Testis (tissue), 3 donors: ENCODE data around the gene NTF4. TPM values are rescaled to one million over a fixed set of nuclear protein-coding genes. Genes with fewer than 3 reads are reported as not detected.
"Not testable (repeated sequence)": the region's sequence is repeated elsewhere in the genome, so short reads cannot be mapped to it uniquely, and the experiment has no call there.

ENCODE experiments used
- DNase-seq: peaks from one replicate; pipeline ENCODE4 v3.0.0-alpha.2; 2019
- H3K27ac ChIP-seq, 2 donors: fragments of 200-600 bp; sonication (generic); one replicate each; pipeline ENCODE4 v1.5.1; 2019
- H3K27me3 ChIP-seq: fragments of 200-600 bp; sonication (generic); one replicate; pipeline ENCODE4 v1.5.1; 2019
- H3K36me3 ChIP-seq: fragments of 200-600 bp; sonication (generic); one replicate; pipeline ENCODE4 v1.5.1; 2017; ENCODE audit warnings: low read depth; ENCODE audit errors: missing control alignments
- H3K4me1 ChIP-seq: fragments of 200-600 bp; sonication (generic); one replicate; pipeline ENCODE4 v1.5.1; 2019
- H3K4me3 ChIP-seq, 2 donors: fragments of 200-600 bp; sonication (generic); one replicate each; pipeline ENCODE4 v1.5.1; 2017 to 2019
- H3K9me3 ChIP-seq: fragments of 200-600 bp; sonication (generic); one replicate; pipeline ENCODE4 v1.5.1; 2017
- POLR2A ChIP-seq: fragments of 450-650 bp; IDR thresholded peaks from one replicate; pipeline ENCODE4 v1.6.1; 2017; ENCODE audit warnings: antibody characterized with exemption, mild to moderate bottlenecking, moderate library complexity
- WGBS, 2 donors: methylation state at CpG; one replicate each; pipeline ENCODE4 v1.1.5; 2018; 5-methylcytosine and 5-hydroxymethylcytosine counted together
- intact Hi-C: fragments of 100-400 bp; cut with DNase I; formaldehyde crosslinking; loops from one replicate; pipeline ENCODE4 v1.15.1; 2023; ENCODE audit warnings: low total_unique reads
- polyA plus RNA-seq: library from polyadenylated mRNA; stranded (reverse); fragments of 350-450 nt; fragmentation: Illumina TruSeq; extraction: RNeasy Lipid Tissue Mini Kit (QIAGEN cat#74804); gene quantifications from one replicate; pipeline ENCODE4 v1.2.3, GENCODE V29; 2014; ENCODE audit warnings: low read depth, low replicate concordance; ENCODE audit not compliant: insufficient read depth
- total RNA-seq, 2 donors: library from RNA; depleted of rRNA; stranded (reverse); fragments of >200 nt; gene quantifications; one replicate each; pipeline ENCODE4 v1.2.3, GENCODE V29; 2016
- TF ChIP-seq, protein P1 (sequence below), 3 experiments: fragments of 450-650 bp in 2 of 3; fragments of 200-600 bp in 1 of 3; sonication (generic) in 1 of 3; IDR thresholded peaks; one replicate each; pipeline ENCODE4 v1.5.1; 2016 to 2019; ENCODE audit warnings: antibody characterized with exemption in 3 of 3, mild to moderate bottlenecking in 2 of 3, moderate library complexity in 1 of 3

NTF4 gene
- total and polyA plus RNA-seq, 3 donors from 2014 or later = 0.31 to 0.55 (median 0.49) TPM

DNA sequence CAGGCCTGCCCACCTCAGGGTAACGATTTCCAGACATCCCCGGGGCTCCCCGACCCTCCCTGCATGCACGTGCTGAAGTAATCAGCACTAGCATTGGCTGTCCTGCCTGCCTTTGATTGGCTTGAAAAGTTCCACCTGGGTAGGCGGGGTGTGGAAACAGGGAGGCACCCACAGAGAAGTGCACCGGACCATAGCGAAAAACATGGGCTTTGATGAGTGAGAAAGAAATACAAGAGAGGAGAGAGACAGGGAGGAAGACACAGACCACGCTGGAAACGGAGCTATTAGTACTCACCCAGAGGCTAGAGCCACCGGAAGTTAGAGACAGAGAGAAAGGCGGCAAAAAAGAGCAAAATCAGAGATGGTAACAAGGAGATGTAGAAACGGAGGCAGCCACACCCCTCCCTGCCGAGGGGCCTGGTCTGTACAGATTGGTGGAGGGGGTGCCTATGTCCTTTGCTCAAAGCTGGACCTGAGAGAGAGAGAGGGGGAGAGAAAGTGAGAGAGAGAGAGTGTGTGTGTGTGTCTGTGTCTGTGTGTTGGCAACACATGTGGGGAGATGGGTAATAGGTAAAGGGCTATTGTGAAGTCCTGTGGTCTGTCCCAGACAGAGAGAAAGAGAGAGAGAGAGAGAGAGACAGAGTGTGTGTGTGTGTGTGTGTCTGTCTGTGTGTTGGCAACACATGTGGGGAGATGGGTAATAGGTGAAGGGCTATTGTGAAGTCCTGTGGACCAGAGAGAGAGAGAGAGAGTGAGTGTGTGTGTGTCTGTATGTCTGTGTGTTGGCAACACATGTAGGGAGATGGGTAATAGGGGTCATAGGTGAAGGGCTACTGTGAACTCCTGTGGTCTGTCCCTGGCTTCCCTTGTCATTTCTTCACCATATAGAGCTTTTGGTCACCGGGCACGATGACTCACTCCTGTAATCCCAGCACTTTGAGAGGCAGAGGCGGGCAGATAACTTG, 43.4 kb downstream of the NTF4 start:
- Histone ChIP-seq H3K27me3 (no peaks in the 10 kb centered on the region), H3K27ac (no peak overlapping the region), H3K9me3 (no peaks in the 10 kb centered on the region), H3K36me3 (no peaks in the 10 kb centered on the region), H3K4me3 (no peak overlapping the region), H3K4me1 (peaks cover 16% of the 10 kb centered on the region)
- no peak for DNase-seq
- intact Hi-C loops = no loop called here
- WGBS, 2 donors = 49 to 52% methylated on average over 16 of the region's 16 CpGs
- TF ChIP-seq, protein P1, sequence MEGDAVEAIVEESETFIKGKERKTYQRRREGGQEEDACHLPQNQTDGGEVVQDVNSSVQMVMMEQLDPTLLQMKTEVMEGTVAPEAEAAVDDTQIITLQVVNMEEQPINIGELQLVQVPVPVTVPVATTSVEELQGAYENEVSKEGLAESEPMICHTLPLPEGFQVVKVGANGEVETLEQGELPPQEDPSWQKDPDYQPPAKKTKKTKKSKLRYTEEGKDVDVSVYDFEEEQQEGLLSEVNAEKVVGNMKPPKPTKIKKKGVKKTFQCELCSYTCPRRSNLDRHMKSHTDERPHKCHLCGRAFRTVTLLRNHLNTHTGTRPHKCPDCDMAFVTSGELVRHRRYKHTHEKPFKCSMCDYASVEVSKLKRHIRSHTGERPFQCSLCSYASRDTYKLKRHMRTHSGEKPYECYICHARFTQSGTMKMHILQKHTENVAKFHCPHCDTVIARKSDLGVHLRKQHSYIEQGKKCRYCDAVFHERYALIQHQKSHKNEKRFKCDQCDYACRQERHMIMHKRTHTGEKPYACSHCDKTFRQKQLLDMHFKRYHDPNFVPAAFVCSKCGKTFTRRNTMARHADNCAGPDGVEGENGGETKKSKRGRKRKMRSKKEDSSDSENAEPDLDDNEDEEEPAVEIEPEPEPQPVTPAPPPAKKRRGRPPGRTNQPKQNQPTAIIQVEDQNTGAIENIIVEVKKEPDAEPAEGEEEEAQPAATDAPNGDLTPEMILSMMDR (IDR thresholded peaks at IDR 0.05) = no peak
- TF ChIP-seq POLR2A = no peak

DNA sequence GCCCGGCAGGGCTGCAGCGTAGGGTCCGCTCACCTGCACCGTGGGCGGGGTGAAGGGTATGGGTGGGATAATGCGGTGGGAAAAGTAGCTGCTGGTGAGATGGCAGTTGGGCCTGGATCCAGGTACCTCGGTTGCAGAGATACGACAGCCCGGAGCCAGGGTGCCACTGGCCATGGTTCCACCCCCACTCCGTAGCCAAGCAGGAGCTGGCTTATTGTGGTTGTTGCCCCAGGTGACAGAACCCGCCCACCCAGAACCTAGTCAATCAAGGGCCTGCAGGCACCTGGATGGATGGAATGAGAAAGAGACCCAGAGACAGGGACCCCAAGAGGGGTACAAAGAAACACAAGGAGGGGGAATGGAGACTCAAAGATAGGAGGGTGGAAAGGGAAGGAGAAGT, 44.3 kb downstream of the NTF4 start:
- no peaks in the 10 kb centered on the region for H3K27me3 ChIP-seq
- H3K4me1 ChIP-seq = peaks cover 16% of the 10 kb centered on the region
- H3K27ac ChIP-seq = no peak overlapping the region
- WGBS, 2 donors = 44 to 49% methylated on average over 11 of the region's 11 CpGs
- DNase-seq = peak; percentile 38
- no peak overlapping the region for H3K4me3 ChIP-seq
- no peaks in the 10 kb centered on the region for H3K36me3 ChIP-seq
- TF ChIP-seq, protein P1 (IDR thresholded peaks at IDR 0.05) = no peak
- no peak for TF ChIP-seq POLR2A
- intact Hi-C loops = no loop called here
- H3K9me3 ChIP-seq = no peaks in the 10 kb centered on the region

DNA sequence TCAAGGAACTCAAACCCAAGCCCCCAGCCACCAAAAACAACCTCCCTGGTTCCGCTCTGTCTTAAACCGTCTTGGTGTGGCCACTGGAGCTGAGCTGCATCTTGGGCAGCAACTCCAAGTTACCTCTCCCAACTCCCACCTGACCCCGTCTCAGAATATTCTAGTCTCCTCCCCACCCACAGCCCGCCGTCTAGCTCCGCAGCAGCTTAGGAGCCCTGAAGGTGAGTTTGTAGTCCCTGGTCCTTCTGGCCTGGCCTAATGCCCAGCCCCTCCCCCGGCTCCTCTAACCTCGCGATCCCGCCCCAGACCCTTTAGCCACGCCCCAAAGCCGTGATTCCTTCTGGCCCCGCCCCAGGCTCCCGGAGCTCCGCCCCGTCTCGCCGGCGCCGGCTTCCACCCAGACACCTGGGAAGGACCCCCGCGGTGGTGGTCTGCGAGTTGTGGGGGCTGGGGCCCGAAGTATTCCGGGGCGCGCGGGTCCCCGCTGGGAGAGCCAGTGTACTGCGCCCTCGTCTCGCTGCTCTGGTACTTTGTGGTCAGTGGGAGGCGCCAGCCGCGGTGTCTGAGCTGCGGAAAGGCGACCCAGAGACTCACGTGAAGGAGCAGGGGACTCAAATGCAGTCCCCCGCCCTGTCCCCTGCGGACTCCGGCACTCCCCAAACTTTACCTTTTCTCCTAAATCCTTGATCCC, 45.2 kb downstream of the NTF4 start:
- WGBS, 2 donors = 12 to 16% methylated on average over 34 to 39 of the region's 41 CpGs
- Histone ChIP-seq H3K4me3 (peak overlapping the region; percentile 31 to 59), H3K27ac (no peak overlapping the region), H3K27me3 (no peaks in the 10 kb centered on the region), H3K36me3 (no peaks in the 10 kb centered on the region), H3K4me1 (peaks cover 16% of the 10 kb centered on the region), H3K9me3 (no peaks in the 10 kb centered on the region)
- intact Hi-C loops = no loop called here
- peak; percentile 66 for DNase-seq
- TF ChIP-seq, protein P1 (IDR thresholded peaks at IDR 0.05) = no peak
- no peak for TF ChIP-seq POLR2A

DNA sequence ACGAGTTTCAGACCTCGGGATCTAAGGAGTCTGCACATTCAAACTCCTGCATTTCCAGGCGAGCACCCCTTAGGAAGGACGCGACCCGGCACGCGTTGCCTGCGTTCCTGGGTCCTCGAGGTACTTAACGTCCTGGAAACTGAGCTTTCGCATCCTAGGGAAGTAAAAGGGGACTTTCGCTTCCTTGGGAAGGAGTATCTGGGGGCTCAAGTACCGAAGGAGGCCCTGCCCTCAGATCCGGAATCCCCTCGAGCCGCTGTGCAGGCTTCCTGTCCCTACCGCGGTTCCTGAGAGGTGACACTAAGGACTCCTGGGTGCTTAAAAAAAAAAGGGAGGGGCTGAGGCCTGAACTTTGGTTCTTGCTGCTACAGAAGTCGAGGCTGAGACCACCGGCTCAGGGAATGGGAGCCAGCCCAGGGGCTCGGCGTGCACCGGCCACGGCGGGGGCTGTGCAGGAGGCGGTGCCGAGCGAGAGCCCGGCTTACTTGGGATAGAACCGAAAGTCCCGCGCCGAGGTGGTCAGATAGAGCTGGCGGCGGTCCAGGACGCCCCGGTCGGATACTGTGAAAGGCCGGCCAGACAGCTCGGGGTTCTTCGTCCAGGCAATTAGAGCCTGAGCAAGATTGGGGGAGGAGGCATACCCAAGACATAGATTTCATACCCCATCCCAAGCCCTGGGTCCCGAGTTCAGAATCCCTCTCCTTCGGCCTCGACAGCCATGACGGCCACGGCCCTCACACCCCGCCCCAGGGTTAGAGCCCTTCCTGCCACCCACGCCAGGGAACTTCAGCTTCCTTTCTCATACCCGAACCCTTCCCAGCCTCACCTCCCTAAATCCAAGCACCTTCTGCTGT, 46.0 kb downstream of the NTF4 start:
- H3K36me3 ChIP-seq, H3K27me3 ChIP-seq, DNase-seq, H3K9me3 ChIP-seq, H3K27ac ChIP-seq, intact Hi-C loops: not testable (repeated sequence)
- WGBS, 2 donors = 4 to 5% methylated on average over 26 to 50 of the region's 50 CpGs
- Histone ChIP-seq H3K4me1 (peaks cover 16% of the 10 kb centered on the region), H3K4me3 (peak overlapping the region; percentile 31 to 59)
